Chondrocyte (in vitro differentiated cells): ENCODE data around the gene ERCC4. TPM values are rescaled to one million over a fixed set of nuclear protein-coding genes. Genes with fewer than 3 reads are reported as not detected.

ENCODE experiments used
- DNase-seq: peaks from one replicate; pipeline ENCODE4 v3.0.0; 2021; ENCODE audit warnings: mixed read lengths, low spot score
- H3K27ac Mint-ChIP-seq: one replicate; pipeline ENCODE4 v1.8.0; 2021; ENCODE audit warnings: mild to moderate bottlenecking, moderate library complexity, mixed read lengths; ENCODE audit not compliant: unreplicated experiment
- H3K27me3 Mint-ChIP-seq: 2 replicates; pipeline ENCODE4 v1.8.0; 2021; ENCODE audit warnings: low read depth, mixed read lengths
- H3K36me3 Mint-ChIP-seq: 2 replicates; pipeline ENCODE4 v1.8.0; 2021; ENCODE audit warnings: low read depth, mixed read lengths
- H3K4me1 Mint-ChIP-seq: 2 replicates; pipeline ENCODE4 v1.8.0; 2021; ENCODE audit warnings: low read depth, mild to moderate bottlenecking, mixed read lengths
- H3K4me3 Mint-ChIP-seq: one replicate; pipeline ENCODE4 v1.8.0; 2021; ENCODE audit warnings: mild to moderate bottlenecking, moderate library complexity, mixed read lengths; ENCODE audit not compliant: unreplicated experiment
- H3K9me3 Mint-ChIP-seq: 2 replicates; pipeline ENCODE4 v1.8.0; 2021; ENCODE audit warnings: low read depth, mixed read lengths
- total RNA-seq: library from RNA; stranded (reverse); gene quantifications from 3 replicates; pipeline ENCODE4 v1.2.1, GENCODE V29; 2021
- TF ChIP-seq, protein P1 (sequence below): fragments of 200-600 bp; sonication (generic); IDR thresholded peaks from 2 replicates; pipeline ENCODE4 v1.5.0; 2021; ENCODE audit warnings: antibody characterized with exemption, mild to moderate bottlenecking, moderate library complexity

ERCC4 gene
- total RNA-seq, 1 donor from 2014 or later, result 18.5 TPM

DNA sequence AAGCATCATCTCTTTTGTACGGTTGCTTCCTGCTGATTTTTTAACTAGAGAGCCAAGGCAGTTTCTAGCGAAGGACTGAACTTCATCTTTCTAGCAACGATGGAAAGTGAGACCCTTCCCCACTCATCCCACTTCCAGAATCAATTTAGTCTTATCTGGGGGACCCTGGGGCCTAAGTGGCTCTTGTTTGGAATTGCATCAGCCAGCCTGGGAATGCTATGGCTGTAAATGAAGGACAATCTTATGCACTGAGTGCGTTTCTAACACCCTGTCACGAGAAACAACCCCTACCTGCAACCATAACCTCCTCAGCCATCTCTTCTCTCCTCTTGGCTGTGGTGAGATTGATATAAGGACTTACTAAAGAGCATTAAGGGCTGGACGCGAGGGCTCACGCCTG lies 64.8 kb downstream of the ERCC4 start:
- H3K9me3 Mint-ChIP-seq, result peaks cover 6% of the 10 kb centered on the region
- no peaks in the 10 kb centered on the region for H3K27me3 Mint-ChIP-seq
- TF ChIP-seq, protein P1, sequence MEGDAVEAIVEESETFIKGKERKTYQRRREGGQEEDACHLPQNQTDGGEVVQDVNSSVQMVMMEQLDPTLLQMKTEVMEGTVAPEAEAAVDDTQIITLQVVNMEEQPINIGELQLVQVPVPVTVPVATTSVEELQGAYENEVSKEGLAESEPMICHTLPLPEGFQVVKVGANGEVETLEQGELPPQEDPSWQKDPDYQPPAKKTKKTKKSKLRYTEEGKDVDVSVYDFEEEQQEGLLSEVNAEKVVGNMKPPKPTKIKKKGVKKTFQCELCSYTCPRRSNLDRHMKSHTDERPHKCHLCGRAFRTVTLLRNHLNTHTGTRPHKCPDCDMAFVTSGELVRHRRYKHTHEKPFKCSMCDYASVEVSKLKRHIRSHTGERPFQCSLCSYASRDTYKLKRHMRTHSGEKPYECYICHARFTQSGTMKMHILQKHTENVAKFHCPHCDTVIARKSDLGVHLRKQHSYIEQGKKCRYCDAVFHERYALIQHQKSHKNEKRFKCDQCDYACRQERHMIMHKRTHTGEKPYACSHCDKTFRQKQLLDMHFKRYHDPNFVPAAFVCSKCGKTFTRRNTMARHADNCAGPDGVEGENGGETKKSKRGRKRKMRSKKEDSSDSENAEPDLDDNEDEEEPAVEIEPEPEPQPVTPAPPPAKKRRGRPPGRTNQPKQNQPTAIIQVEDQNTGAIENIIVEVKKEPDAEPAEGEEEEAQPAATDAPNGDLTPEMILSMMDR, result no peak
- no peak overlapping the region for H3K27ac Mint-ChIP-seq
- H3K36me3 Mint-ChIP-seq, result peaks cover under 1% of the 10 kb centered on the region
- H3K4me3 Mint-ChIP-seq, result no peak overlapping the region
- no peak for DNase-seq
- peaks cover 6% of the 10 kb centered on the region for H3K4me1 Mint-ChIP-seq

DNA sequence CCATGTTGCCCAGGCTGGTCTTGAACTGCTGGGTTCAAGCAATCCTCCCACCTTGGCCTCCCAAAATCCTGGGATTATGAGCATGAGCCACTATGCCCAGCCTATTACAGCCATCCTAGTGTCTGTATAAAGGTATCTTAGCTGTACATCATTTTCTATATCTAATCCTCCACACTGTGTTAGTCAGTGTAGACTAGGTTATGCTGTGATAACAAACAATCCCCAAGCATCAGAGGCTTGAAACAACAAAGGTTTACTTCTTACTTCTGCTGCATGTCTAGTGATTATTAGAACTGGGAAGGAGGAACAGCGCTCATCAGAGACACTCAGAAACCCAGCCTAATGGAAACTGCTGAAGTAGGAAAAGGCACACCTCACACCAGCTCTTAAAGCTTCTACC lies 68.1 kb downstream of the ERCC4 start:
- Mint-ChIP-seq H3K36me3 (no peaks in the 10 kb centered on the region), H3K4me1 (no peaks in the 10 kb centered on the region), H3K27ac (no peak overlapping the region), H3K4me3 (no peak overlapping the region), H3K27me3 (no peaks in the 10 kb centered on the region), H3K9me3 (no peaks in the 10 kb centered on the region)
- TF ChIP-seq, protein P1, result no peak
- no peak for DNase-seq

DNA sequence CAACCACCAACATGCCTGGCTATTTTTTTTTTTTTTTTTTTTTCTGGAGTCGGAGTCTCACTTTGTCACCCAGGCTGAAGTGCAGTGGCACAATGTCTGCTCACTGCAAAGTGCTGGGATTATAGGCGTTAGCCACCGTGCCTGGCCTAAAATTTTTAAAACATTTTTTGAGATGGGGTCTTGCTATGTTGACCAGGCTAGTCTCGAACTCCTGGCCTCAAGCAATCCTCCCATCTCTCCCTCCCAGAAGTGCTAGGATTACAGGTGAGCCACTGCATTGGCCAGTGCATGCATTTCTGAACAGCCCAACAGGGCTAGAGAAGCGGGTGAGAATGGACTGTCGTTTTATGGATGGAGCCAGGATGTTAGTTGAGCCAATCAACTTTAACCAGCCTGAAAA lies 72.4 kb downstream of the ERCC4 start:
- H3K36me3 Mint-ChIP-seq, result no peaks in the 10 kb centered on the region
- H3K27ac Mint-ChIP-seq, result no peak overlapping the region
- DNase-seq, result no peak
- no peaks in the 10 kb centered on the region for H3K9me3 Mint-ChIP-seq
- TF ChIP-seq, protein P1, result no peak
- H3K4me1 Mint-ChIP-seq, result peaks cover 10% of the 10 kb centered on the region
- no peaks in the 10 kb centered on the region for H3K27me3 Mint-ChIP-seq
- no peak overlapping the region for H3K4me3 Mint-ChIP-seq

DNA sequence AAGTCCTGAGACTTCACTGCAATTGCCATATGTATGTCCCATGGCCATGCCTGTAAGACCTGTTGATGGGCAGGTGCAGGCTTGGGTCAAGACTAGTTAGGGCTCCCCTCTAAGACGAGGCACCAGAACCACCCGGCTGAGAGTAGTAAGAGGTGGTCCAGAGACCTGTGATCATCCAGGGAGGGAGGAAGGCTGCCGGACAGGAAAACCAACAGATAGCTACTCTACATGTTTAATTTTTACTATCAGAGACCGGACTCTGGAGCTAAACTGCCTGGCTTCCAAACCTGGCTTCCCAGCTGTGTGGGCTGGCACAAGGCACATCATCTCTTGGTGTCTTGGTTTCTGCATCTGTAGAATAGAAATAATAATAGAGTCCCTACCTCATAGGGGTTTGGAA lies 73.0 kb downstream of the ERCC4 start:
- no peaks in the 10 kb centered on the region for H3K9me3 Mint-ChIP-seq
- TF ChIP-seq, protein P1, result no peak
- no peak overlapping the region for H3K27ac Mint-ChIP-seq
- H3K36me3 Mint-ChIP-seq, result no peaks in the 10 kb centered on the region
- no peak overlapping the region for H3K4me3 Mint-ChIP-seq
- H3K4me1 Mint-ChIP-seq, result peaks cover 10% of the 10 kb centered on the region
- H3K27me3 Mint-ChIP-seq, result no peaks in the 10 kb centered on the region
- DNase-seq, result no peak

DNA sequence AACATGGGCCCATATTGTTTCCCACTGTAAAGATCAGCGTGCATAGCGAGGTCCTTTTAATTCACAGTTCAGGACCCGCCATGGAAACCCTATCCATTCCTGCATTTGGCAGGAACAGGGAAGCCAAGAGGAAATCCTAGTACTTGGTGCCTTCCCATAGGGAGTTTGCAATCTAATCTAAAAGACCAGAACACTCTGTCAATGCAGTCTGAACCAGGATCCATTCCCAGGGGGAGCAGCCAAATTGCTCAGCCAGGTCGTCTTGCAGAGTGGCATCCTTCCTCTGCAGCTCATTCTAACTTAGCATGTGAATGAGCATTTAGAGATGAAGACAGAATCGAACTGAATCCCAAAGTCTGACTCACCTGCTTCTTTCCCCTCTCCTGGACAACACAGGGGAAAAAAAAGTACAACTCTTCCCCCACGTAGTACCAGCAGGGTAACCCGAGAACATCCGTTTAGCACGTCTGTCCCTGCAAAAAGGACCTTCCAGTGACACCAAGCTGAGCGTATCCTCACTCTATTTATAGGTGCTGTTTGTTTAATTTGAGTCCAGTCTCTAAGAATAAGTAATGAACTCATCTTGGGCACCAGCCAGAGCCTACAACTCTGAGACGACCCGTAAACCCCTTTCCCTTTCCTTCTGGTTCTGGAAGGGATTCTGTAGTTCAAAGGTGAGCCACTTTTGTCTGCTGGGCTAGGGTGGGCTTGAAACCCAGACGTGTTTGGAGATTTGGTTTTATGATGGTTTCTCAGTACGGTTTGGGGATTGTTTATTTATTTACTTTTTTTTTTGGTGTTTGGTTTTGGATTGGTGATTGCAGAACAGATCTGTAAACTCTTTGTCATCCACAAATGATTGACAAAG lies 74.5 kb downstream of the ERCC4 start:
- no peaks in the 10 kb centered on the region for H3K27me3 Mint-ChIP-seq
- no peak for DNase-seq
- H3K9me3 Mint-ChIP-seq, result no peaks in the 10 kb centered on the region
- H3K4me3 Mint-ChIP-seq, result no peak overlapping the region
- no peaks in the 10 kb centered on the region for H3K36me3 Mint-ChIP-seq
- H3K27ac Mint-ChIP-seq, result no peak overlapping the region
- peaks cover 10% of the 10 kb centered on the region for H3K4me1 Mint-ChIP-seq
- TF ChIP-seq, protein P1, result no peak
